Endothelial cell of umbilical vein (primary cell): ENCODE data around the gene CCDC15.

ENCODE experiments used
- EZH2 ChIP-seq: IDR thresholded peaks from 2 replicates; pipeline ENCODE4 v1.6.1; 2012; ENCODE audit warnings: borderline replicate concordance, low read depth, mild to moderate bottlenecking, moderate library complexity, low read length, inconsistent platforms; ENCODE audit not compliant: severe bottlenecking
- FOS ChIP-seq: IDR thresholded peaks from 2 replicates; pipeline ENCODE4 v1.6.1; 2011; ENCODE audit warnings: mild to moderate bottlenecking, low read length, moderate library complexity, borderline replicate concordance; ENCODE audit not compliant: insufficient read depth
- JUN ChIP-seq: IDR thresholded peaks from 2 replicates; pipeline ENCODE4 v1.6.1; 2011; ENCODE audit warnings: borderline replicate concordance, low read depth; ENCODE audit not compliant: insufficient read length, insufficient read depth
- MYC ChIP-seq: IDR thresholded peaks from one replicate; pipeline ENCODE4 v1.6.1; 2011; ENCODE audit warnings: mild to moderate bottlenecking, low read depth, low read length
- POLR2A ChIP-seq: IDR thresholded peaks from 2 replicates; pipeline ENCODE4 v1.6.1; 2012; ENCODE audit warnings: low read depth, mild to moderate bottlenecking, control low read depth, low read length
- POLR2AphosphoS5 ChIP-seq: IDR thresholded peaks from 2 replicates; pipeline ENCODE4 v1.6.1; 2012; ENCODE audit warnings: low read depth, mild to moderate bottlenecking, control low read depth, low read length, moderate library complexity; ENCODE audit not compliant: insufficient read depth
- TF ChIP-seq, protein P1 (sequence below), 2 donors: IDR thresholded peaks; 1 replicate in 1 of 2; 2 replicates in 1 of 2; pipeline ENCODE4 v1.5.1; 2011; ENCODE audit warnings: low read length in 2 of 2, mild to moderate bottlenecking in 2 of 2, moderate library complexity in 2 of 2, control low read depth in 1 of 2, inconsistent platforms in 1 of 2, low read depth in 1 of 2; ENCODE audit not compliant: insufficient read depth in 1 of 2; ENCODE audit errors: extremely low read depth in 1 of 2
- TF ChIP-seq, protein P2 (sequence below): IDR thresholded peaks from 2 replicates; pipeline ENCODE4 v1.6.1; 2011; ENCODE audit not compliant: insufficient read depth, insufficient read length

- TF ChIP-seq, protein P1, sequence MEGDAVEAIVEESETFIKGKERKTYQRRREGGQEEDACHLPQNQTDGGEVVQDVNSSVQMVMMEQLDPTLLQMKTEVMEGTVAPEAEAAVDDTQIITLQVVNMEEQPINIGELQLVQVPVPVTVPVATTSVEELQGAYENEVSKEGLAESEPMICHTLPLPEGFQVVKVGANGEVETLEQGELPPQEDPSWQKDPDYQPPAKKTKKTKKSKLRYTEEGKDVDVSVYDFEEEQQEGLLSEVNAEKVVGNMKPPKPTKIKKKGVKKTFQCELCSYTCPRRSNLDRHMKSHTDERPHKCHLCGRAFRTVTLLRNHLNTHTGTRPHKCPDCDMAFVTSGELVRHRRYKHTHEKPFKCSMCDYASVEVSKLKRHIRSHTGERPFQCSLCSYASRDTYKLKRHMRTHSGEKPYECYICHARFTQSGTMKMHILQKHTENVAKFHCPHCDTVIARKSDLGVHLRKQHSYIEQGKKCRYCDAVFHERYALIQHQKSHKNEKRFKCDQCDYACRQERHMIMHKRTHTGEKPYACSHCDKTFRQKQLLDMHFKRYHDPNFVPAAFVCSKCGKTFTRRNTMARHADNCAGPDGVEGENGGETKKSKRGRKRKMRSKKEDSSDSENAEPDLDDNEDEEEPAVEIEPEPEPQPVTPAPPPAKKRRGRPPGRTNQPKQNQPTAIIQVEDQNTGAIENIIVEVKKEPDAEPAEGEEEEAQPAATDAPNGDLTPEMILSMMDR (IDR thresholded peaks at IDR 0.05; ENCODE audit: extremely low read depth in 1 of 2, insufficient read depth in 1 of 2, low read depth in 1 of 2, low read length in 2 of 2), result no peak
- TF ChIP-seq POLR2A, result no peak
- TF ChIP-seq EZH2, result no peak
- TF ChIP-seq, protein P2, sequence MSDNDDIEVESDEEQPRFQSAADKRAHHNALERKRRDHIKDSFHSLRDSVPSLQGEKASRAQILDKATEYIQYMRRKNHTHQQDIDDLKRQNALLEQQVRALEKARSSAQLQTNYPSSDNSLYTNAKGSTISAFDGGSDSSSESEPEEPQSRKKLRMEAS, result no peak
- no peak for TF ChIP-seq JUN
- TF ChIP-seq FOS, result no peak
- TF ChIP-seq POLR2AphosphoS5, result no peak
- TF ChIP-seq MYC, result no peak
Measured at GRCh38 chr11:125049164-125049792, 95.3 kb downstream of the CCDC15 start.
